Endothelial cell of umbilical vein (primary cell): ENCODE data around the gene FRY. TPM values are rescaled to one million over a fixed set of nuclear protein-coding genes. Genes with fewer than 3 reads are reported as not detected.
"Not testable (repeated sequence)": the region's sequence is repeated elsewhere in the genome, so short reads cannot be mapped to it uniquely, and the experiment has no call there.

Source experiments
- BruUV-seq: library from RNA; stranded (reverse); fragments of 400-500 nt; replicated peaks from 2 replicates; lab custom pipeline; 2021; lab: Mats Ljungman, UMichigan
- CTCF ChIA-PET: fragments of 300-600, 350-600 bp; sonication (Branson Sonifier 250); formaldehyde crosslinking; loops from one replicate; lab custom pipeline; 2021; ENCODE audit warnings: antibody characterized with exemption, inconsistent platforms; lab: Charles Lee
- POLR2A ChIA-PET: fragments of 300-600, 350-600 bp; sonication (Branson Sonifier 250); formaldehyde crosslinking; loops from one replicate; lab custom pipeline; 2021; ENCODE audit warnings: antibody characterized with exemption, inconsistent platforms; lab: Charles Lee
- DNase-seq: peaks from one replicate; pipeline ENCODE4 v3.0.0-alpha.2; 2011; ENCODE audit warnings: low read depth, low spot score
- FAIRE-seq: peaks from 2 replicates; lab custom pipeline; 2011; peaks lifted over from hg19 to GRCh38; lab: Jason Lieb, UNC
- H2AFZ ChIP-seq: 2 replicates; pipeline ENCODE4 v1.6.0; 2012; ENCODE audit warnings: low read depth, low read length, control low read depth, inconsistent platforms
- H3K27ac ChIP-seq: 2 replicates; pipeline ENCODE4 v1.5.1; 2011; ENCODE audit warnings: low read depth, mild to moderate bottlenecking, control low read depth, low read length, moderate library complexity; ENCODE audit not compliant: insufficient read depth
- H3K27me3 ChIP-seq, 2 experiments: 2 replicates each; pipeline versions ENCODE4 v1.6.0 to v1.6.1; 2011; ENCODE audit warnings: low read length in 2 of 2, mixed read lengths in 1 of 2; ENCODE audit not compliant: control insufficient read depth in 2 of 2, insufficient read depth in 2 of 2
- H3K36me3 ChIP-seq, 2 experiments: 2 replicates in 1 of 2; 3 replicates in 1 of 2; pipeline ENCODE4 v1.5.1; 2011; ENCODE audit warnings: low read length in 2 of 2, mild to moderate bottlenecking in 1 of 2, moderate library complexity in 1 of 2; ENCODE audit not compliant: control insufficient read depth in 2 of 2, insufficient read depth in 2 of 2; ENCODE audit errors: extremely low read depth in 1 of 2
- H3K4me1 ChIP-seq: 3 replicates; pipeline ENCODE4 v1.5.1; 2011; ENCODE audit warnings: mild to moderate bottlenecking, low read length; ENCODE audit not compliant: control insufficient read depth, insufficient read depth; ENCODE audit errors: extremely low read depth
- H3K4me2 ChIP-seq: 2 replicates; pipeline ENCODE4 v1.6.1; 2011; ENCODE audit warnings: low read length, control low read depth, mixed read lengths; ENCODE audit not compliant: insufficient read depth
- H3K4me3 ChIP-seq, 3 experiments: fragments of 200-600 bp in 1 of 3; sonication (generic), shearing (Covaris generic) in 1 of 3; replicated peaks in 1 of 3; 2 replicates each; pipeline ENCODE4 v1.5.1; 2011 to 2016; ENCODE audit warnings: control low read depth in 3 of 3, low read length in 3 of 3, mild to moderate bottlenecking in 2 of 3, inconsistent platforms in 1 of 3, low read depth in 1 of 3, moderate library complexity in 1 of 3; ENCODE audit not compliant: insufficient read depth in 1 of 3
- H3K79me2 ChIP-seq: 2 replicates; pipeline ENCODE4 v1.6.0; 2012; ENCODE audit warnings: low read length, inconsistent platforms; ENCODE audit not compliant: control insufficient read depth, insufficient read depth
- H3K9ac ChIP-seq: replicated peaks from 2 replicates; pipeline ENCODE3; 2011; ENCODE audit warnings: low read length, control low read depth; ENCODE audit not compliant: insufficient read depth; ENCODE audit errors: extremely low read depth
- H3K9me1 ChIP-seq: replicated peaks from 3 replicates; pipeline ENCODE4 v1.6.0; 2011; ENCODE audit warnings: mild to moderate bottlenecking, low read length; ENCODE audit not compliant: control insufficient read depth, insufficient read depth; ENCODE audit errors: extremely low read depth
- H3K9me3 ChIP-seq: replicated peaks from 2 replicates; pipeline ENCODE4 v1.5.1; 2012; ENCODE audit warnings: low read length, inconsistent platforms; ENCODE audit not compliant: control insufficient read depth, insufficient read depth
- H4K20me1 ChIP-seq: replicated peaks from 2 replicates; pipeline ENCODE3; 2011; ENCODE audit warnings: mild to moderate bottlenecking, low read length; ENCODE audit not compliant: control insufficient read depth, insufficient read depth; ENCODE audit errors: extremely low read depth
- CTCF ChIP-seq, 2 donors: IDR thresholded peaks; 1 replicate in 1 of 2; 2 replicates in 1 of 2; pipeline ENCODE4 v1.5.1; 2011; ENCODE audit warnings: low read length in 2 of 2, mild to moderate bottlenecking in 2 of 2, moderate library complexity in 2 of 2, control low read depth in 1 of 2, inconsistent platforms in 1 of 2, low read depth in 1 of 2; ENCODE audit not compliant: insufficient read depth in 1 of 2; ENCODE audit errors: extremely low read depth in 1 of 2
- FOS ChIP-seq: IDR thresholded peaks from 2 replicates; pipeline ENCODE4 v1.6.1; 2011; ENCODE audit warnings: mild to moderate bottlenecking, low read length, moderate library complexity, borderline replicate concordance; ENCODE audit not compliant: insufficient read depth
- GATA2 ChIP-seq: IDR thresholded peaks from 2 replicates; pipeline ENCODE4 v1.7.0; 2011; ENCODE audit warnings: low read depth, mild to moderate bottlenecking, moderate library complexity, mixed read lengths, low read length; ENCODE audit not compliant: insufficient read length, insufficient read depth
- JUN ChIP-seq: IDR thresholded peaks from 2 replicates; pipeline ENCODE4 v1.6.1; 2011; ENCODE audit warnings: borderline replicate concordance, low read depth; ENCODE audit not compliant: insufficient read length, insufficient read depth
- MAX ChIP-seq: IDR thresholded peaks from 2 replicates; pipeline ENCODE4 v1.6.1; 2011; ENCODE audit not compliant: insufficient read depth, insufficient read length
- MYC ChIP-seq: IDR thresholded peaks from one replicate; pipeline ENCODE4 v1.6.1; 2011; ENCODE audit warnings: mild to moderate bottlenecking, low read depth, low read length
- POLR2A ChIP-seq: IDR thresholded peaks from 2 replicates; pipeline ENCODE4 v1.6.1; 2012; ENCODE audit warnings: low read depth, mild to moderate bottlenecking, control low read depth, low read length
- POLR2AphosphoS5 ChIP-seq: IDR thresholded peaks from 2 replicates; pipeline ENCODE4 v1.6.1; 2012; ENCODE audit warnings: low read depth, mild to moderate bottlenecking, control low read depth, low read length, moderate library complexity; ENCODE audit not compliant: insufficient read depth
- dilution Hi-C: fragments of 300-500 bp; cut with MboI; formaldehyde crosslinking; loops from one replicate; pipeline ENCODE4 v1.15.0; 2019; ENCODE audit warnings: low sequenced_read_pairs; ENCODE audit not compliant: extremely low pct_ligation_motif_present
- intact Hi-C: fragments of 100-400 bp; cut with micrococcal nuclease; formaldehyde crosslinking; loops from one replicate; pipeline ENCODE4 v1.10.0; 2022
- polyA plus RNA-seq, 4 experiments: library from polyadenylated mRNA; depleted of rRNA in 3 of 4; stranded (reverse) in 3 of 4; unstranded in 1 of 4; fragments of >200 nt; gene quantifications; 2 replicates each; pipeline versions ENCODE4 v1.2.1 to v1.2.3, GENCODE V29; 2011 to 2012; ENCODE audit warnings: missing spikeins in 1 of 4
- total RNA-seq: library from RNA; stranded (reverse); gene quantifications from 2 replicates; pipeline ENCODE4 v1.2.3, GENCODE V29; 2021

FRY gene
- total and polyA plus RNA-seq, 2 donors (not counting 3 experiments of a cell fraction or from before 2014, with no cell fraction given), result 57.3 to 75.8 TPM

- no TSS peak for BruUV-seq
- Histone ChIP-seq H3K36me3 (no peaks in the 10 kb centered on the region), H3K4me2 (no peak overlapping the region), H3K27me3 (peaks cover 2% of the 10 kb centered on the region in 2 experiments), H2AFZ (no peak overlapping the region), H3K9me1 (no peaks in the 10 kb centered on the region), H3K79me2 (no peaks in the 10 kb centered on the region), H3K27ac (no peak overlapping the region), H3K9me3 (no peaks in the 10 kb centered on the region), H3K9ac (no peak overlapping the region), H3K4me3 (no peak overlapping the region), H4K20me1 (no peaks in the 10 kb centered on the region), H3K4me1 (no peaks in the 10 kb centered on the region)
- dilution Hi-C loops, result no loop called here
- intact Hi-C loops, result no loop called here
- FAIRE-seq (no peak), DNase-seq (no peak)
- POLR2A ChIA-PET, result no interaction called here
- TF ChIP-seq JUN (no peak), MYC (no peak), CTCF (IDR thresholded peaks at IDR 0.05; ENCODE audit: extremely low read depth in 1 of 2, insufficient read depth in 1 of 2, low read depth in 1 of 2, low read length in 2 of 2) (no peak), GATA2 (no peak), POLR2A (no peak), FOS (no peak), POLR2AphosphoS5 (no peak), MAX (no peak)
- CTCF ChIA-PET, result interaction anchor here (0.6 to 2.1 kb wide), 5 partner anchors 14 to 594 kb away, joined by 3 to 10 read pairs (median 6); no protein-coding TSS in a partner anchor
These were observed 43.9 kb upstream of the FRY start for GRCh38 chr13:31987535-31988170.

GRCh38 chr13:31994367-31994766 is 37.2 kb upstream of the FRY start:
- H3K4me1 ChIP-seq, dilution Hi-C loops, H2AFZ ChIP-seq, H3K9ac ChIP-seq, DNase-seq, H3K36me3 ChIP-seq, POLR2A ChIA-PET, FAIRE-seq, H3K9me1 ChIP-seq, H3K9me3 ChIP-seq, H3K79me2 ChIP-seq, H3K4me2 ChIP-seq, intact Hi-C loops, H3K27me3 ChIP-seq, BruUV-seq, H3K4me3 ChIP-seq, H4K20me1 ChIP-seq, H3K27ac ChIP-seq: not testable (repeated sequence)
- CTCF ChIA-PET, result interaction anchor here (1.2 kb wide), 1 partner anchor 84 kb away, joined by 3 read pairs; no protein-coding TSS in a partner anchor
